ENCODE data around the gene ANXA6. TPM values are rescaled to one million over a fixed set of nuclear protein-coding genes. Genes with fewer than 3 reads are reported as not detected.

Gene ANXA6
- total RNA-seq, 1 experiment from 2014 or later, result 212 TPM

DNA sequence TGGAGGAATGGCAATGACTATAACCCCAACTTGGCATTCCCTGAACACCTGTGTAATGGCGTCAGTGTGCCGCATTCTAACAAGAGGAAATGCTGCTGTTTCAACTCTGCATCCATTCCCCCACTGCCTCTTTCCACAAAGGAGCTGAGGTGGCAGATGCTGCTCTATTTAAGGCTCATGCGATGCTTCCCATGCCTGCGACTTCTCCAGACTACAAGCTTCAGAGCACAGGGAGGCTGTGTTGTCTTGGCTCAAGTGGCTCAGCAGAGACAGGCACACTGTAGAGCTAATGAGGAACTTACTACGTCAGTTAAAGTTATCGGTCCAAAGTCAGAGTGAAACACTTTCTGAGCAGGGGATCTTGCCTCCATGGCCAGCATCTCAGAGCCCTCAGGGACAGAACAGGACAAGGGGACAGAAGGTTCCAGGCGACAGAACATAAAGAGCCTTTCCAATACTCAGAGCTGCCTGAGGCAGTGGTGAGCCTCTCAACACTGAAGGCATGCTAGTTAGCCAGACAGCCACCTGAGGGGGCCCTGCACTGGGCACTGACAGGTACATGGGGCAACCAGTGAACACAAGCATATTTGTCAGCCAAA lies 98.6 kb downstream of the ANXA6 start:
- Histone ChIP-seq H3K27me3 (ENCODE audit: control insufficient read depth, insufficient read depth, low read length) (no peaks in the 10 kb centered on the region), H3K4me3 (ENCODE audit: insufficient read depth, low read depth, low read length) (no peak overlapping the region), H3K36me3 (replicated peaks; ENCODE audit: control insufficient read depth, insufficient read depth, low read length) (peaks cover 4% of the 10 kb centered on the region; the same call in 1 of the 2 replicates)
- peak; percentile 14 for DNase-seq

DNA sequence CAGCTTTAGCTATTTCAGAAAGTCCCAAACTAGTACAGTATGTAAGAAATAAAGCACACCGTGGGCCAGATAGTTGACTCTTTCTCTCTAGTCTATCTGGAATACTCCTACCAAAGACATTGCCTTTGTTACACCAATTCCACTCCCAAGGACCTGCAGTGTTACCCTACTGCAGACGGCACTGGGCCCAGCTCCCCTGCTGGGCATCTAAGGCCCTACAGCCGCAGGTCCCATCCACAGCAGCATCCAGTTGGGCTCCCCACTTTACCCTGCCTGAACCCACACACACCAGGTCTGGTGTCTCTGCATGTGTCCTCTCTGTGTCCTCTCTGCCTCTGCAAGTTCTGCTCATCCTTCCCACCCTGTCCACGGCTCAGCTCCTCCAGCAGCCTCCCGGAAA lies 99.3 kb downstream of the ANXA6 start:
- peak; percentile 56 for DNase-seq
- Histone ChIP-seq H3K36me3 (replicated peaks; ENCODE audit: control insufficient read depth, insufficient read depth, low read length) (peaks cover 4% of the 10 kb centered on the region; the same call in 1 of the 2 replicates), H3K27me3 (ENCODE audit: control insufficient read depth, insufficient read depth, low read length) (no peaks in the 10 kb centered on the region), H3K4me3 (ENCODE audit: insufficient read depth, low read depth, low read length) (no peak overlapping the region)

DNA sequence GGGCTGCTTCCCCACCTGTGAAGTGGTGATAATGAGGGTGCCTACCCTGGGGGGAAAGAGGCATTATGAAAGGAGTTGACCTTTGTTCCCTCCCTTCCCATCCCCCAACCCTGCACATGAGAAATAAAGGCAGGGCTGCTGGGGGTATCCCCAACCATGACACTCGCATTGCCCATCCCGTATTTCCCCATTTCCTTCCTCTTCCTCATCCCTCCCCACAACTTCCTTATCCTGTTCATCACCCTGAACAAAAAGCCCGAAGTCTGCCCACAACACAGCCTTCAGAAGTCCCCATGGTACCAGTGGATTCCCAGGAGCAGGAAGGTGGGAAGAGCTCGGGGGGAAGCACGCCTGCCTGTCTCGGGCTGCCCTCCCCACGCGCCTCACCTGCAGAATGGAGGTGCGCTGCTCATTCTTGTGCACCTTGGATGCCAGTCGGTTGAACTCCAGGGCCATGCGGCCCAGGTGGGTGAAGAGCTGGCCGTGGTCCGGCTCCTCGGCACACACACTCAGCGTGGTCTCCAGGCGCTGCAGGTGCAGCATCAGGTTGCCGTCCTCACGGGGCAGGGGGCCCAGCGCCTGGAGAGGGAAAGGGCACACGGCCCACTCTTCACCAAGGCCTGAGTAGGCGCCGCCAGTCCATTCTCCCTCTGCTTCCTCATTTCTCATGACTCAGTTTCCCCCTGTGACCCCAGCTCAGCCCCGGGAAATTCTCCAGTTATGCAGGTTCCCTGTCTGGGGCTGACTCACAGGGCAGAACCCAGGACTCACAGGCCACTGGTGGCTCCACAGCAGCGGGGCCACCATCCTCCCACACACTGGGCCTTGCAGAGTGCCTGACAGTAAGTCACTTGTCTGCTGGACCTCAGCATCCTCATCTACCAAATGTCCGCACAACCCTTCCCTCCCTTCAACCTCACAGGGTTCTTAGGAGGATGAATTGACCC lies 100.9 kb downstream of the ANXA6 start:
- H3K36me3 ChIP-seq (replicated peaks; ENCODE audit: control insufficient read depth, insufficient read depth, low read length), result peaks cover 1% of the 10 kb centered on the region; the same call in 1 of the 2 replicates
- peak; percentile 27 for DNase-seq

DNA sequence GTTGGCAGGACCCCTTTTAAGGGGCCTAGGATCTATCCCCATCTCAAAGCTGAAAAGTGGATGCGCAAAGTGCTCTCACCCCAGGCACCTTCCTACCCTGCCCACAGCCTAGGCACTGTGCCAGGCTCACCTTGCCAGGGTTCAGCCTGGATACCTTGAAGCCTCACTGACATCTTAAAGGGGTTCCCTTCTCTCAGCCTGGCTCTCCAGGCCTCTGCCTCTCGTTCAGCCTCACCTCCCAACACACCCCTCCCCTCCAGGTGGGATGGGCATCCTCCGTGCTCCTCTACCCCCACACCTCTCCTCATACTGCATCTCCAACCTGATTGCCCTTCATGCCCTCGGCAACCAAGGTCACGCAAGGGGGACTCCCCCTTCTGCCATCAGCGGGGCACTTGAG lies 102.2 kb downstream of the ANXA6 start:
- Histone ChIP-seq H3K27me3 (ENCODE audit: control insufficient read depth, insufficient read depth, low read length) (no peaks in the 10 kb centered on the region), H3K4me3 (ENCODE audit: insufficient read depth, low read depth, low read length) (no peak overlapping the region), H3K36me3 (replicated peaks; ENCODE audit: control insufficient read depth, insufficient read depth, low read length) (no peaks in the 10 kb centered on the region; the same call in 1 of the 2 replicates)
- no peak for DNase-seq

More for the DNA sequence above, 100.9 kb downstream of the ANXA6 start:
- Histone ChIP-seq H3K27me3 (ENCODE audit: control insufficient read depth, insufficient read depth, low read length) (no peaks in the 10 kb centered on the region), H3K4me3 (ENCODE audit: insufficient read depth, low read depth, low read length) (no peak overlapping the region)

DNA sequence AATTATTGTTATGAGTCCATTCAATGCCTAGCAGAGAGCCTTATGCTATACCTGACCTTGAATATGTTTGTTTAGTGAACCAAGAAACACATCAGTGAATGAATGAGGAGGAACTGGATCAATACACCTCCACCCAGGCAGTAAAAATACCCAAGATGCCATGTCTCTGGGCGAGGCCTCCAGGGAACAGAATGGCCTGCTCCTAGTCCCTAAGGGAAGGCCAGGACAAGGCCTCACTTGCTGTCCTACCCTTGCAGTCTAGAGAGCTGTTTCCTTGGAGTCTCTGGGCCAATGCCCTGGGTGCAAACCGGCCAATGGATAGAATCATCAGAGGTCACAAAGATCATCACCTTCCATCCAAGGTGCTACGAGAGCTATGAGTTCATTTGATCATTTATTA lies 102.9 kb downstream of the ANXA6 start:
- Histone ChIP-seq H3K36me3 (replicated peaks; ENCODE audit: control insufficient read depth, insufficient read depth, low read length) (no peaks in the 10 kb centered on the region; the same call in 1 of the 2 replicates), H3K27me3 (ENCODE audit: control insufficient read depth, insufficient read depth, low read length) (no peaks in the 10 kb centered on the region), H3K4me3 (ENCODE audit: insufficient read depth, low read depth, low read length) (no peak overlapping the region)
- DNase-seq, result no peak

DNA sequence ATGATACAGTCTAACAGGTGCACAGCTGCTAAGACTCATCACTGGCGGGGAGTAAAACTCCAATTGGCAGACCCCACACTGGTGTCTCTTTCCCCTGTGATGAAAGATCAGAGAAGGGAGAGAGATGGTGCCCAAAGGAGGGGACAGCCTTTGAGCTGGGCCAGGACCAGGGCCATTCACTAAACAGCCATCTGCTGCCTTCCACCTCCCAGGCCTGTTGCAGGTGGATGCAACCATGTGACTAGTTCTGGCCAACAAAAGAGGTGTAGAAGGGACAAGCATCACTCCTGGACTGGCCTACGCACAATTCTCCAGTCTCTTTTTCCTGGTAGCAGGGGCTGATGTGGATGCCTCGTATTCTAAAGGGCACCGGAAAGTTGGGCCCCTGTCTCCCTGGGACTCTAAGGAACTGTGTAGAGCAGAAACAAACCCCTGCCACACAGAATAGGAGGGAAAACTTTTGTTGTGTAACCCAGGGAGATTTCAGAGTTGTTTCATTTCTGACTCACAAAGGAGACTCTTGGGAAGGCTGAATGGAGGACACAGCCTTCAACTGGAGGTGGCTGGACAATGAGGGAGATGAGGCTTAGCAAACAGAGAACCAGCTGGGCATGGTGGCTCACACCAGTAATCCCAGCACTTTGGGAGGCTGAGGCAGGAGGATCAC lies 103.7 kb downstream of the ANXA6 start:
- H3K27me3 ChIP-seq (ENCODE audit: control insufficient read depth, insufficient read depth, low read length), result no peaks in the 10 kb centered on the region
- no peak for DNase-seq

DNA sequence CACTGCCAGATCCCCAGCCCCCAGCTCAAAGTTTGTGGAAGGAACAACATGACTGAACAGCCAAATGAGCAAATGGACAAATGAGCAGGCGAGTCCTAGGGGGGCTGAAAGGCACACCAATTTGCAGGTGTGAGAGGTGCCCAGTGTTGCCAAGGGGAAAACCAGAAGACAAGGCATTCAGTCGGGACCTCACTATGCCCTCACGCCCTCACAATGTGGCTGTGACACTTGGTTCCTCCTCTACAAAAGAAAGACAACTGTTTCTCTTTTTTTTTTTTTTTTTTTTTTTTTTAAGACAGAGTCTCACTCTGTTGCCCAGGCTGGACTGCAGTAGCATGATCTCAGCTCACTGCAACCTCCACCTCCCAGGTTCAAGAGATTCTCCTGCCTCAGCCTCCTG lies 104.7 kb downstream of the ANXA6 start:
- H3K36me3 ChIP-seq (replicated peaks; ENCODE audit: control insufficient read depth, insufficient read depth, low read length), result no peaks in the 10 kb centered on the region
- no peak overlapping the region for H3K4me3 ChIP-seq (ENCODE audit: insufficient read depth, low read depth, low read length)
- no peak for DNase-seq
- H3K27me3 ChIP-seq (ENCODE audit: control insufficient read depth, insufficient read depth, low read length), result no peaks in the 10 kb centered on the region

More for the DNA sequence above, 103.7 kb downstream of the ANXA6 start:
- Histone ChIP-seq H3K4me3 (ENCODE audit: insufficient read depth, low read depth, low read length) (no peak overlapping the region), H3K36me3 (replicated peaks; ENCODE audit: control insufficient read depth, insufficient read depth, low read length) (no peaks in the 10 kb centered on the region; the same call in 1 of the 2 replicates)

DNA sequence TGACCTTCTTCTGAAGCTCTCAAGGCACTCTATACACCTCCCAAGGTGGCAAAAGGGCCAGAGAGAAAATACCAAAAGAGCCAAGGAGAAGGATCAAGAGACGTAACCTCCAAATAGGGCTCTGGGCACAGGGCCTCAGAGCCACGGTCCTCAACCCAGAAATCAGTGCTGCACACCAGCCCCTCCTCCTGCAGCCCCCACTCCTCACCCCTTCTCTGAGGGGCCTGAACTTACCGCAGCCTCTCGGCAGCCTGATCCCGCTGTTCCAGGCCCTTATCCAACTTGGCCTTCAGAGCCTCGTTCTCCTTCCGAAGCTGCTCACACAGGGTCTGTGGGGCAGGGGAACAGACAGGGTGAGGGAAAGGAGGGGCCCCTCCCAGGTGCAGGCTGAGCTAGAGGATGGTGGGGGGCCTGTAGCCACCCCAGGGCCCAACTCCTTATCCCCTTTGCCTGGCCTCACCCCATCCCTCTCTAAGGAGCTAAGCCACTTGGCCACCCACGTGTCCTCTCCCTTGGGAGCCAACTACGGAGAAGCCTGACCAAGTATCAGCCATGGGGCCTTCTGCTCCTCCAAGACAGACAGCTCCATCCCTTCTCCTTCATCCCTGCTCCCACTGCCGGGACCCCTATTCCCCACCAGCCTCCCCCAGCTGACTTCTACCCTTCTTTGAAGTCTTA lies 105.5 kb downstream of the ANXA6 start:
- Histone ChIP-seq H3K4me3 (ENCODE audit: insufficient read depth, low read depth, low read length) (no peak overlapping the region), H3K27me3 (ENCODE audit: control insufficient read depth, insufficient read depth, low read length) (no peaks in the 10 kb centered on the region), H3K36me3 (replicated peaks; ENCODE audit: control insufficient read depth, insufficient read depth, low read length) (no peaks in the 10 kb centered on the region)
- no peak for DNase-seq

DNA sequence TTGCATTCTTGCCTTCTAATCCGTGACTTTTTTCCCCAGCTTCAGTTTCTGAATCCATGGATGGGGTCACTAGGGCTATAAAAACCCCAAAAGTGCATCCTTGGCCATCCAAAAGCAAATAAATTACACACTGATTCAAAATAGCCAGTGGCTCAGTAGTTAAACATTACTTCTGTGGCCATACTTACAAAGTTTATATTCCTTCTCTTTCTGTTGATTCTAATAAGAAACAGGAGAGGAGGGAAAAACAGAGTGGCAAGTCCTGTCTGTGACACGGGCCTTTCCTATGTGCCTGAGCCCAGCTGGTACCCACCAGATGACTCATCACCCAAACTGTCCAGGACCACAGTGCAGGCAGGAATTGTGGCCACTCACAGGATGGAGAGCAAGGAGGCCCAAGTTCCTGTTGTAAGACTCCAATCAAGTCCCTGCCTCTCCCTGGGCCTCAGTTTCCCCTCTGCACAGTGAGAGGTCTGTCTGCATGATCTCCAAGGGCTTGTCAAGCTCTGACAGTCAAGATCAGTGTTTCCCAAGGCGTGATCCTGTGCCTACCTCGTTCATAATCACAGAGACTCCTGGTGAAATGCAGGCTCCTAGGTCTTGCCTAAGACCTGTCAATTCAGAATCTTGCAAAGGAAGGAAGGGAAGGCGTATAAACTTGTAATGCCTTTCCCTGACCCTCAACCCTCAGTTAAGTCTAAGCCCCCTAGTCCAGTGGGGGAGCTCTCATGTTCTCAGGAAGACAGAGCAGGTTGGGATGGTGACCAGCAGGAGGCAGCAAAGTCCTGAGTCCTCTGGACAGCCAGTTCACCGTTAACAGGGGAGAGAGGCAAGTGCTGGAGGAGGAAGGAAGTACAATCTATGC lies 106.3 kb downstream of the ANXA6 start:
- no peak overlapping the region for H3K4me3 ChIP-seq (ENCODE audit: insufficient read depth, low read depth, low read length)
- peak; percentile 93 for DNase-seq
- no peaks in the 10 kb centered on the region for H3K27me3 ChIP-seq (ENCODE audit: control insufficient read depth, insufficient read depth, low read length)
- no peaks in the 10 kb centered on the region for H3K36me3 ChIP-seq (replicated peaks; ENCODE audit: control insufficient read depth, insufficient read depth, low read length)

Other genes starting within 250 kb of the ANXA6 start
- gene GPX3, start 137.2 kb downstream of the ANXA6 start, total RNA-seq (2014; rRNA removed; shearing (Covaris generic)), result 22.4 and 39.8 TPM in 2 replicates
- gene TNIP1, start 76.7 kb downstream of the ANXA6 start, total RNA-seq (2014; rRNA removed; shearing (Covaris generic)), result 27.3 and 38.6 TPM in 2 replicates
- 5.6 and 8.7 TPM in 2 replicates for gene CCDC69, start 66.3 kb upstream of the ANXA6 start, total RNA-seq (2014; rRNA removed; shearing (Covaris generic))
- gene GM2A, start 95.4 kb upstream of the ANXA6 start, total RNA-seq (2014; rRNA removed; shearing (Covaris generic)), result 29.4 and 30.7 TPM in 2 replicates
- gene SLC36A3, start 146.0 kb upstream of the ANXA6 start, total RNA-seq (2014; rRNA removed; shearing (Covaris generic)), result not detected in 2 replicates
- not detected in 2 replicates for gene SLC36A2, start 189.8 kb upstream of the ANXA6 start, total RNA-seq (2014; rRNA removed; shearing (Covaris generic))

Data from H7 (cell line).